ENCODE results near the gene PMVK.
"Not testable (repeated sequence)": the region's sequence is repeated elsewhere in the genome, so short reads cannot be mapped to it uniquely, and the experiment has no call there.

The PMVK gene

GRCh38 chr1:154912755-154913154, 23.8 kb downstream of the PMVK start:
- DNase-seq: no peak

GRCh38 chr1:154911691-154912550, 24.6 kb downstream of the PMVK start:
- DNase-seq: no peak

GRCh38 chr1:154910851-154911250, 25.7 kb downstream of the PMVK start:
- DNase-seq: no peak

- no peak for DNase-seq
Measured at GRCh38 chr1:154908937-154909336, 27.6 kb downstream of the PMVK start.

- DNase-seq: not testable (repeated sequence)
Measured at GRCh38 chr1:154908129-154908528, 28.4 kb downstream of the PMVK start.

GRCh38 chr1:154906621-154907081, 29.9 kb downstream of the PMVK start:
- no peak for DNase-seq

GRCh38 chr1:154902938-154903566, 33.5 kb downstream of the PMVK start:
- DNase-seq: no peak

- no peak for DNase-seq
Measured at GRCh38 chr1:154901591-154901990, 34.9 kb downstream of the PMVK start.

- no peak for DNase-seq
Measured at GRCh38 chr1:154899041-154899440, 37.5 kb downstream of the PMVK start.

GRCh38 chr1:154896771-154897286, 39.7 kb downstream of the PMVK start:
- no peak for DNase-seq

GRCh38 chr1:154895798-154896197, 40.7 kb downstream of the PMVK start:
- no peak for DNase-seq

- no peak for DNase-seq
Measured at GRCh38 chr1:154891452-154891851, 45.1 kb downstream of the PMVK start.

- no peak for DNase-seq
Measured at GRCh38 chr1:154888757-154889156, 47.8 kb downstream of the PMVK start.

- no peak for DNase-seq
Measured at GRCh38 chr1:154886281-154887015, 50.1 kb downstream of the PMVK start.

- DNase-seq: no peak
Measured at GRCh38 chr1:154884869-154885701, 51.4 kb downstream of the PMVK start.

GRCh38 chr1:154883919-154884868, 52.3 kb downstream of the PMVK start:
- DNase-seq: no peak

- DNase-seq: no peak
Measured at GRCh38 chr1:154881820-154882535, 54.5 kb downstream of the PMVK start.

GRCh38 chr1:154880671-154881070, 55.8 kb downstream of the PMVK start:
- no peak for DNase-seq

- no peak for DNase-seq
Measured at GRCh38 chr1:154879038-154879421, 57.5 kb downstream of the PMVK start.

GRCh38 chr1:154878371-154879037, 58.0 kb downstream of the PMVK start:
- no peak for DNase-seq

All from SIG-M5 (cell line).